BLaER1 treated with 17β-estradiol and CSF1 and Interleukin-3, amounts not matched to agents 10 nM and 100 nM (cell line): ENCODE results near the gene FXYD6.

Source experiments
- H3K27ac ChIP-seq, 11 experiments: shearing (Covaris generic); formaldehyde crosslinking; 2 replicates each; pipeline ENCODE4 v1.8.1; 2022
- H3K27me3 ChIP-seq, 11 experiments: shearing (Covaris generic); formaldehyde crosslinking; 2 replicates each; pipeline ENCODE4 v1.8.1; 2022
- H3K36me3 ChIP-seq, 11 experiments: shearing (Covaris generic); formaldehyde crosslinking; 2 replicates each; pipeline ENCODE4 v1.8.1; 2022
- H3K4me1 ChIP-seq, 10 experiments: shearing (Covaris generic); formaldehyde crosslinking; 2 replicates each; pipeline ENCODE4 v1.8.1; 2022
- H3K4me2 ChIP-seq, 11 experiments: shearing (Covaris generic); formaldehyde crosslinking; 2 replicates each; pipeline ENCODE4 v1.8.1; 2022
- H3K4me3 ChIP-seq, 10 experiments: shearing (Covaris generic); formaldehyde crosslinking; 2 replicates each; pipeline ENCODE4 v1.8.1; 2022
- H3K9ac ChIP-seq, 11 experiments: shearing (Covaris generic); formaldehyde crosslinking; 2 replicates each; pipeline ENCODE4 v1.8.1; 2022
- H3K9me3 ChIP-seq, 11 experiments: shearing (Covaris generic); formaldehyde crosslinking; replicated peaks in 1 of 11; 2 replicates each; pipeline ENCODE4 v1.8.1; 2022
- H4K20me1 ChIP-seq, 11 experiments: shearing (Covaris generic); formaldehyde crosslinking; 2 replicates each; pipeline ENCODE4 v1.8.1; 2022
- Cebpa-rat ChIP-seq, 11 experiments: shearing (Covaris generic); IDR thresholded peaks; 2 replicates each; pipeline ENCODE4 v1.8.1; 2022

Gene FXYD6

DNA sequence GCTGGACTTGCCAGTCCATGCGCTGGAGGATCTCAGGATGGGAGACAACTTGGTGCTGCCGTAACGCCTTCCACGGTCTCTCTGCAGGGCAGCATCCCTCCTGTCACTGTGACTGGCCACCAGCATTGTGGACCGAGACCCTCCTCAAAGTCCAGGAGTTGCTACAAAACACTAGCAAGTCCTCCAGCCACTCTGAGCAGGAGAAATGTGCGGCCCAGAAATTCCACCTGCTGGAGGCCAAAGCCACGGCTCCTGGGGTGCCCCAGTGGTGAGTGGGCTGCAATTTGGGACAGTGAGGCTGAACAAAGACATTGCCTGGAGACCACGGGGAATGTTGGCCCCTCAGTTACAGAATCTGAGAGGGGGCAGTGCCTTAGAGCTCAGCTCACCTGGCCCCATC lies 72.6 kb downstream of the FXYD6 start:
- Histone ChIP-seq H3K9ac (no peak overlapping the region), H3K27ac (no peak overlapping the region), H3K4me1 (peaks cover under 1 to 23% (median 1%) of the 10 kb centered on the region in 10 experiments; a peak in 14 of 20 replicates), H3K4me3 (no peak overlapping the region), H3K9me3 (no peaks in the 10 kb centered on the region), H3K27me3 (peaks cover 5 to 22% (median 15%) of the 10 kb centered on the region in 11 experiments), H4K20me1 (peaks cover 0 to 5% (median 0%) of the 10 kb centered on the region in 11 experiments; a peak in 3 of 22 replicates), H3K36me3 (no peaks in the 10 kb centered on the region), H3K4me2 (no peak overlapping the region)
- no peak for TF ChIP-seq Cebpa-rat (IDR thresholded peaks at IDR 0.05)

DNA sequence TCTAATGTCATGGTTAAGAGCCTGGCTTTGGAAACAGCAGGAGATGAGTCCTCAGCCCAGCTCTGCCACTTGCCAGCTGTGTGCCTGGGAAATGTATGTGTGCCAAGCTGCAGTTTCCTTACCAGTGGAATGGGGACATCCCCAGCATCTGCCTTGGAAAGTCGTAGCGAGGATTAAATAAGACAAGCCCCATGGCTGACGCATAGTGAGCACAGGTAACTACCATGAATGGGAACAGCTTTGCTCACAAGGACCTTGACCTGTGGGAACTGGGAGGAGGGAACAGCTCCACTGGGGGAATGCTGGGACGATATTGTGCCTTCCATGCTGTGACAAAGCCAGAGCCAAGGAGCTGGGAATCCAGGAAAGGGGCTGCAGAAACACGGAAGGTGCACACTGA lies 76.8 kb downstream of the FXYD6 start:
- Histone ChIP-seq H3K27ac (no peak overlapping the region), H3K4me2 (no peak overlapping the region), H3K27me3 (peaks cover 45 to 65% (median 57%) of the 10 kb centered on the region in 11 experiments)

DNA sequence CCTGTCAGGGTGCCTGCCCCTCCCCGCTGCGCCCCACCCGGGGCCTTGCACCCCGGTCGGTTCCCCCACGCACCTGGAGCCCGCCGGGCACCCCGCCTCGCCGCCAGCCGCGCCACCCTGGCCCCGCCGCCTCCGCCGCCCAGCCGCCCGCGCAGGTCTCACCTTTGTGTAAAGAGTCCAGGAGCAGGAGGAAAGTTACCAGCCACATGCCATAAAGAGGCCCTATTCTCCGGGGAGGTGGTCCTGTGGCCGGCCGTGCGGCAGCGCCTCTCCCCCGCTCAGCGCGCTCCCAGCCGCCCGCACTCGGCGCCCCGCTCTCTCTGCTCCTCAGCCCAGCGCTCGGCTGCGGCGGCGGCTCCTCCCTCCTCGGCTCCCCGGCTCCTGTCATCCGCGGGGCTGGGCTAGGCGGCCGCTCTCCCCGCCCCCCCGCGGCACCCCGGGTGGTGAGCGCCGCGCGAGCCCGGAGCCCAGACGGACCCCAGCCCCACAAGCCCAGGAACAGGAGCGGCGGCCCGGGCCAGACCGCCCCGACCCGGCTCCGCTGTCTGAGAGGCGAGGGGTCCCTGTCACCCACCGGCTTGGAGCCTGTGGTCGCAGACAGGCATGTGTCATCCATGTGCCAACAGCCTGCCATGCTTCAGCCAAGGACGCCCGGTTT lies 79.5 kb downstream of the FXYD6 start, which contains the start of gene DSCAML1:
Gene DSCAML1, minus strand, starts transcription at position 345 of the 658 bp plus-strand sequence. Its CDS starts 137 bp downstream, at position 208.
- Histone ChIP-seq H3K27ac (no peak within 1 kb of the TSS), H3K9me3 (no peaks in the 10 kb centered on the region), H3K4me2 (no peak within 1 kb of the TSS), H3K27me3 (peaks cover 46 to 76% (median 67%) of the 10 kb centered on the region in 11 experiments), H3K4me1 (no peaks in the 10 kb centered on the region), H3K4me3 (no peak within 1 kb of the TSS), H3K36me3 (no peaks in the 10 kb centered on the region), H4K20me1 (peaks cover 0 to 18% (median 0%) of the 10 kb centered on the region in 11 experiments; a peak in 10 of 22 replicates), H3K9ac (no peak within 1 kb of the TSS)
- TF ChIP-seq Cebpa-rat (IDR thresholded peaks at IDR 0.05): no peak

More for the DNA sequence above, 76.8 kb downstream of the FXYD6 start:
- Histone ChIP-seq H3K9ac (no peak overlapping the region), H4K20me1 (peaks cover 0 to 18% (median 0%) of the 10 kb centered on the region in 11 experiments; a peak in 10 of 22 replicates), H3K4me1 (no peaks in the 10 kb centered on the region), H3K4me3 (no peak overlapping the region), H3K9me3 (no peaks in the 10 kb centered on the region), H3K36me3 (no peaks in the 10 kb centered on the region)
- no peak for TF ChIP-seq Cebpa-rat (IDR thresholded peaks at IDR 0.05)

DNA sequence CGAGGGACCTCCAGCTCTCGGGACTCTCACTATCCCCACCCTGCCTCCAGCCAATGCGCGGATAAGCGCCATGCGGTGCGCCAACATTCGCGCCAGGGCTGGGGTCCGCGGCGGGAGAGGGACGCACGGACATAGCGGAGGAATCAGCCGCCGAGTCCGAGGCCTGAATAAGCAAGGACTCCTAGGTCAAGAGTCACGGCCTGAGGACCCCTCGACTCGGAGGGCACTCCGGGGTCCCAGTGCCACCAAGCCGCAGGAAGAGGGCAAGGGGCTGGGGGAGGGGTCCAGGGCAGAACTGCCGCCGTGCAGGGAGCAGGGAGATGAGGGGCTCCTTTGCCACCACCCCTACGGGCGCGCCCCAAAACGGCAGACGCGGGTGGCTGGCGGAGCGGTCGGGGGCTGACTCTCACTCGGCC lies 80.0 kb downstream of the FXYD6 start:
- Histone ChIP-seq H3K27me3 (peaks cover 46 to 76% (median 67%) of the 10 kb centered on the region in 11 experiments), H3K36me3 (no peaks in the 10 kb centered on the region), H3K9me3 (no peaks in the 10 kb centered on the region), H3K27ac (no peak overlapping the region), H3K9ac (no peak overlapping the region), H3K4me1 (no peaks in the 10 kb centered on the region), H4K20me1 (peaks cover 0 to 18% (median 0%) of the 10 kb centered on the region in 11 experiments; a peak in 10 of 22 replicates), H3K4me3 (no peak overlapping the region), H3K4me2 (no peak overlapping the region)
- TF ChIP-seq Cebpa-rat (IDR thresholded peaks at IDR 0.05): no peak

DNA sequence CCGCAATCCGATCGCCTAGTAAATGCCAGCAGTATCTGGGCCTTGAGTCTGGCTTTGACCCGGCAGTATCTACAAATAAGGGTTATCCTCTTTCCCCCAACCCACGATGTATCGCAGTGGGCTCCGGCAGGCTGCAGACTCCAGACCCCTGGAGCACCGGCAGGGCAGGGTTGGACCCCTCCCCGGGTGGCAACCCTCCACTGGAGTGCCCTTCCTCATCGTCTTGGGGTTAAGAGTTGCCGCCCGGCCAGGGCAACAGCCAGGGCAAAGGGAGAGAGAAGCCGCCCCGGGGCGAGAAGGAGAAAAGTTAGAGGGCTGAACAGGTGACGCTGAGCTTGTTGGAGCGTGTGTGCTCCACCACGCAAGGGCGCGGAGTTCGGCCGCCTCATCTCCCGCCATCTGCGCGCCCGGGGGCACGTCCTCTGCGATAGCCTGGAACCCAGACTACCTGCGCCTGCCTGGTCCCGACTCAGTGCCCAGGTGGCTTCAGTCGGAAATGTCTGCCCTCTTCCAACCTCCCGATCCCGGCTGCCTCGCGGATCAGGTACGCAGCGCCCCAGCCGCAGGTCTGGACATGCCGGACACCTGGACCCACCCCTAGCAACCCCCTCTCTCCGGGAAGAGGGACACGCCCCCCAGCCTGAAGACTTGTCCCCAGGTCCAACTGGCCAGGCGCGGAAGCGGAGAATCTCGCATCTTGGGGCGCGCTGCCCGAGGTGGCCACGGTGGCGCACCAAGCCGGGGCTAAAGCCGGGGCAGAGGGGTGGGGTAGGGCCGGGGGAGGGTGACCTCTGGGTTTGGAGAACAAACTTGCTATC lies 80.6 kb downstream of the FXYD6 start:
- no peaks in the 10 kb centered on the region for H3K36me3 ChIP-seq
- peaks cover 46 to 73% (median 67%) of the 10 kb centered on the region in 11 experiments for H3K27me3 ChIP-seq
- no peak for TF ChIP-seq Cebpa-rat (IDR thresholded peaks at IDR 0.05)
- H3K9me3 ChIP-seq: no peaks in the 10 kb centered on the region
- no peak overlapping the region for H3K4me2 ChIP-seq
- no peak overlapping the region for H3K27ac ChIP-seq
- no peak overlapping the region for H3K9ac ChIP-seq
- no peaks in the 10 kb centered on the region for H3K4me1 ChIP-seq
- no peak overlapping the region for H3K4me3 ChIP-seq
- peaks cover 0 to 18% (median 0%) of the 10 kb centered on the region in 11 experiments; a peak in 9 of 22 replicates for H4K20me1 ChIP-seq

DNA sequence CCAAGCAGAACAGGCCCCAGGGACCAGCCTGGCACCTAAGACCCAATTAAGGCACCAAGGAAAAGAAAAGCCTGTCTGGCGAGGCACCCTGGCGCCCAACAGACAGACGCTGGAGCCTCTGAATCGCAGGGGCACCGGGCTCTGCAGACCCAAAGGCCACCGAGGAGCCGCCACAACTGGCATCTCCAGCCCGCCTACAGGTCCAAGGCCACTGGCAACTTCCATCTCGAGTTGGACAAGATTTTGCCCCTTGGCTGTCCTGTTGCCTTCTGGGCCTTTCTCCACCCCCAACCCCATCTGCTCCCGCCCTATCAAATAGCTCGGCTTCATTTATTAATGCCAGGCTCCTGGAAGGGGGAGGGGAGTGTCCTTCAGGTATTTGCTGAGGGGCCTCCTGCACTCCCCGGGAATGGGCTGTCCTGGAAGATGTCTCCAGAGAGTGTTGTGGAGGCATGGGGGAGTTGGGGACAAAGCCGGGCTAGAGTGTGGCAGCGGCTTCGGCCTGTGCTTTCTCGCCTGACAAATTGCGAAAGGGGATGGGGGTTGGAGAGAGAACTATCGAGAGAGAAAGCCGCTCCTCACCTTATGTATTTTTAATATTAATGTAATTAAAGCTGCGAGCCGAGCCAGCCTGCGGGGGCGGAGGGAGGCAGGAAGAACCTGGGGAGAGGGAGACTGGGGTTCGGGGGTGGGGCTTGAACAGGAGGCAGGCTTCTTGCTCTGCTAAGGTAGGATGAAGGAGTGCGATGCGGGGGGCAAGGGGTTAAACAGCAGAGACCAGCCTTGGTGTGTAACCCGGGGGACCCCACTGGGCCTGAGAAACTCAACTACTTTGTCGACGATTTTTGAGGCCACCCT lies 81.5 kb downstream of the FXYD6 start:
- Histone ChIP-seq H3K36me3 (no peaks in the 10 kb centered on the region), H3K4me1 (no peaks in the 10 kb centered on the region), H3K4me3 (no peak overlapping the region), H3K4me2 (no peak overlapping the region), H3K27me3 (peaks cover 46 to 67% (median 64%) of the 10 kb centered on the region in 11 experiments), H3K27ac (no peak overlapping the region), H3K9ac (no peak overlapping the region), H4K20me1 (peaks cover 0 to 18% (median 0%) of the 10 kb centered on the region in 11 experiments; a peak in 9 of 22 replicates), H3K9me3 (no peaks in the 10 kb centered on the region)
- TF ChIP-seq Cebpa-rat (IDR thresholded peaks at IDR 0.05): no peak

DNA sequence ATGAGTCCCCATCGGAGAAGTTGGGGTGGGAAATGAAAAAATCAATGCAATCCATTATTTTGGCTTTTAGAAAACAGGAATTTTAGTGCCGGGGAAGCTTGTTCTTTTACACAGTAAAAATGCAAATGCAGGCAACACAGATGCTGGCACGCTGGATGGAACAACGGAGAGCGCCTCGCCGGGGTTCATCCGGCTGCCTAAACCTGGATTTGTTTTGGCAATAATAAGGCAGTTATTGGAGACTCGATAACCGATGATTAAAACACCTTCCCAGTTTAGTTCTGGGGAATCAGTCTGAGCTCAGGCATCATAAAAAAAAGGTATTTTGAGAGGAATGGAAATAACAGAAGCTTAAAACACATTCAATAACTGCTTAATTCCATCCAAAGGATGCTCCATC lies 82.3 kb downstream of the FXYD6 start:
- Histone ChIP-seq H3K9me3 (no peaks in the 10 kb centered on the region), H4K20me1 (peaks cover 0 to 18% (median 0%) of the 10 kb centered on the region in 11 experiments; a peak in 8 of 22 replicates), H3K4me1 (no peaks in the 10 kb centered on the region), H3K27ac (no peak overlapping the region), H3K9ac (no peak overlapping the region), H3K4me2 (no peak overlapping the region), H3K4me3 (no peak overlapping the region), H3K27me3 (peaks cover 43 to 59% (median 56%) of the 10 kb centered on the region in 11 experiments), H3K36me3 (no peaks in the 10 kb centered on the region)
- TF ChIP-seq Cebpa-rat (IDR thresholded peaks at IDR 0.05): no peak

DNA sequence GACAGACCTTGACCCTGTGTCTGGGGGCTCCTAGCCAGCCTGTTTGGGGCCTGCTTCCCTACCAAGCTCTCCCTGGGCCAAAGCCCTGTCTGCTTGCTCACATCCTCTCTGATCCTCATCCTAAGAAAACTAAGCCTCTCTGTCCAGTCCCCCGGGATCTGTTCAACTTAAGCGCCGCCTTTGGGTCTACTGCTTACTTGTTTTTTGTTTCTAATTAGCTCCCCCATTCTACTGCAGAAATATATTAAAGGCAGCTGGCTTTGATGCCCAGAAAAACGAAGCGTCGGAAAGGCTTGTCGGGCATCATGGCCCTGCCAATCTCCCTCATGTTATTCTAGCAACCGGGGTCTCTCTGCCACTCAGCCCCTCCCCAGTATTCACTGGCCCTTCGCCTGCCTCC lies 82.9 kb downstream of the FXYD6 start:
- H3K4me1 ChIP-seq: no peaks in the 10 kb centered on the region
- H3K36me3 ChIP-seq: no peaks in the 10 kb centered on the region
- no peak overlapping the region for H3K4me3 ChIP-seq
- no peak overlapping the region for H3K9ac ChIP-seq
- H4K20me1 ChIP-seq: peaks cover 0 to 18% (median 0%) of the 10 kb centered on the region in 11 experiments; a peak in 8 of 22 replicates
- H3K27me3 ChIP-seq: peaks cover 38 to 53% (median 50%) of the 10 kb centered on the region in 11 experiments
- H3K27ac ChIP-seq: no peak overlapping the region
- no peak overlapping the region for H3K4me2 ChIP-seq
- H3K9me3 ChIP-seq: no peaks in the 10 kb centered on the region
- TF ChIP-seq Cebpa-rat (IDR thresholded peaks at IDR 0.05): no peak
